NCI-H2227 (cell line): Measurements from ENCODE around the gene SLC14A1.

Experiments used
- DNase-seq: peaks from one replicate; lab custom pipeline; 2025; ENCODE audit not compliant: unreplicated experiment; lab: John Stamatoyannopoulos, UW

SLC14A1 gene

DNA sequence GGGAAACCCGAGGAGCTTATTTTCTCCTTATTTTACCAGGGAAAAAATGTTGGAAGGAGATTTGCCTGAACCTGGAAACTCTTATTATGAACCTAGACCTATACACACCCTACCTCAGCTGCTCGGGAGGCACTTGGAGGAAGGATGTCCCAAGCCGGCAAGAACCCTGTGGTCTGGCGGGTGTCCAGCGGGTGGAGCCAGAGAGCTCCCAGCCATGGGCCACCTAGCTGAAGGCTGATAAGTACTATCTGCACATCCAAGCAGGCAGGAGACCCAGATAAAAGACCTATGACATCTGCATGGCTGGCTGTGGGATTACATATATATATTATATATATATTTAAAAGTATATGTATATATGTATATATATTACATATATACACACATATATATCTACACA lies 1.1 kb upstream of the SLC14A1 start:
- peak; percentile 78 for DNase-seq

DNA sequence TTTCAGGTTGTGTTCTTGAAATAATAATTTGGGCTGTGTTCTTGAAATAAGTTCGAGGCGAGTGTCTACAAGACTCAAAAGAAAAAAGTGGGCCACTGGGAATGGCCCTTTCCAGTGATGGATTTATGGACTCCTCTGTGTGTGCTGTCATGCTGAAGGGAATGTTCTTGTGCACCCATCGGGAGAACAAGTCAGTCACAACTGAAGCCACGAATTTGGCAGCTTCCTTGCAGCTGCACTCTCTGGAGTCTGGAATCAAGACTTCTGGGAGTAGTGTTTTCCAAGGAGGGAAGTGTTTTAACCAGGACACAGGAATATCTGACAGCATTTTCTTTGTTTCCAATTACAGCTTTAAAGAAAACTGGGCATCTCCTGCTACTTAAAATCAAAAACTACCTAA lies 620 bp downstream of the SLC14A1 start:
- DNase-seq: no peak

DNA sequence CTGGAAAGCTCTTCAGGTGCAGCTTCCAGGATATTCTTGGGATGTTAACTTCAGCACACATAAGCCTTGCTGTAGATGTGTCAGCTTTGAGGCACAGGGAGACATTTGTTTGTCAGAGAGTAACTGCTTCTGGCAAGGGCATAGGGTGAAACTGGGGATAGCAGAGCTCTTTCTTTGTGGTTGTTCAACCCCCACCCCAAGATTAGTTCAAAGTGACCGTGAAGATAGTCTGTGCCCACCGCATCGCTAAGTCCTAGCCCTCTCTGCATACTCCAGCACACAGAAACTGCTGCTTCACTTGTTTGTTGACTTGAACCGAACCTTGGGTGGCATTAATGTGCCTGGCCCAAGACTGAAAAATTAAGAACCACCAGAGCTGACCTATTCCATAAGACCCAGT lies 1.4 kb downstream of the SLC14A1 start:
- DNase-seq: no peak

DNA sequence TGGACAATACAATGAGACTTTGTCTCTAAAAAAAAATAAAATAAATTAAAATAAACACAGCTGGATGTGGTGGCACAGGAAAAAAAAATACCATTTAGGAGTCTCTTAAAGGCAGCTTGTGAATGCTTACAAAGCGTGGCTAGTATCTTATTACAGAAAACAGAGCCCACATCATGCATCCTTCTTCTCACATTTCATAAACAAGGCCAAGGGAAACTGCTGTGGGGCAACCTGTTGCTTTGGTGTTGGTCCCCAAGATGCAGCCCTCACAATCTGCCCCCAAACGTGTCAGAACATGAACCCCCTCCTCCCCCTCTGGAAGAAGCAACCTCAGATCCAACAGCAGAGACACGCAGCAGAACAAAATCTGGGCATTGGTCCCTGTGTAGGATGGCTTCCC lies 2.6 kb downstream of the SLC14A1 start:
- no peak for DNase-seq

DNA sequence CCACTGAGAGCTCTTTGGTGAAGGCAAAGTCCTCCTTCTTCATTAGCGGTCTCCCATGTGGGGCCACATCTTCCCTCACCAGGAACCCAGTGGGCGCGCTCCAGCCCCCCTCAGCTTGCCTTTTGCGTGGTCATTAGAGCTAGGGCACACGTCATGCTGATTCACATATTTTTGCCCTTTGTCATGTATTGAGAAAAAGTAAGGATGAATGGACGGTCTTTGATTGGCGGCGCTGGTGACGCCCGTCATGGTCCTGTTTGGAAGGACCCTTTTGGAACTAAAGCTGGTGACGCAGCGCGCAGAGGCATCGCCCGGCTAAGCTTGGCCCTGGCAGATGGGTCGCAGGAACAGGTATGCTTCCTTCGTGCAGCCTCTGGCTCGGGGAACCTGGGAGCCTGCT lies 3.1 kb downstream of the SLC14A1 start:
- DNase-seq: no peak

DNA sequence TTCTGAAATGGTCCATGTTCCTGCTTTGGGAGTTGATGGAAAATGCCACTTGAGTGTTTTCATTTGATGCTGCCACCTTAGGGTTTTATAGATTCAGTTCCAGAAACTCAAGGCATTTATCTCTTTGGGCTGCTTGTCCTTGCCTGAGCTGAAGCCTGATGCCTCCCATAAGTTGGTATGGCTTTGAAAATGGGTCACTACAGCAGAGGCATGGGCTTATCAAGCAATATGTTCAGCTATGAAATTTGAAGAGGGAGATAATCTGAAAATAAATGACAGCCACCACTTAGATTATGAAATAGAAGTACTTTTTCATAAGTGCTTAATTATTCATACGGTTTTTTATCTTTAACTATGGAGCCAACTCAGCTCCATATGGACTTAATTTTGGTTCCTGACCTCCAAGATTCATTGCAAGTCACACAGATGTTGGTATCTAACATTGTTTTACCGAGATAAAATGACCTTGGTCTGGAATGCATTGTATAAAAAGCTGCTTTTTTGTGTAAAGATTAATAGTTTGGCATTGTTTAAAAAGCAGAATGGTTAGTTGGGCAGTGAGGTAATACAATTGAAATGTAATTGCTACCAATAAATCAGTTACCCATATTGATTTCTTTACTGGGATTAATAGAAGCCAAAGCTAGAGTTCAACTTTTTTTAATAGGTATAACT lies 4.5 kb downstream of the SLC14A1 start:
- DNase-seq: no peak

DNA sequence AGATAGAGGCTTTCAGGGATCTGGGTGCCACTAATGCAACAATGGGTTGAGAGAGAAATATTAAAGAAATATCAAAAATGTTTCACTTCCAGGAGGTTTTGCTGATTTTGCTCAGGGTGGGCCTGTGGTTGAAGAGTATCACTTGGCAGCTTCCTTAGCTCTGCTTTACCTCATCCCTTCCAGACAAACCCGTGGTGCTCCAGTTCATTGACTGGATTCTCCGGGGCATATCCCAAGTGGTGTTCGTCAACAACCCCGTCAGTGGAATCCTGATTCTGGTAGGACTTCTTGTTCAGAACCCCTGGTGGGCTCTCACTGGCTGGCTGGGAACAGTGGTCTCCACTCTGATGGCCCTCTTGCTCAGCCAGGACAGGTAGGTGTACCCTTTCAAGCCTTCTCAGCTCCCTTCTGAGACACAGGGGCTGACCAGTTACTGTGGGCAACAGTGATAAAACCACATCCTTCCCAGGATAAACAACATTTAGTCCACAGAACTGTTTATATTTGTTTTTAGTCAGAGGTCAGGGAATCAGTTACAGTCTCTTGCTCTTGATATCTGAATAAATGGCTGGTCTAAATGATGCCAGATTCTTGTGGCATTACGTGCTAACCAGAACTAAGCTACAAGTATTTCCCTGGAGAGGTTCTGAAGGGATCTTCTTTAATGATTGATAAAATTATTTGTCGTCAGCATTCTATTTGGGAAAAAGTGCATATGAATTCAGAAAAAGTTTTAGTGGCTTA lies 7.0 kb downstream of the SLC14A1 start:
- DNase-seq: no peak

DNA sequence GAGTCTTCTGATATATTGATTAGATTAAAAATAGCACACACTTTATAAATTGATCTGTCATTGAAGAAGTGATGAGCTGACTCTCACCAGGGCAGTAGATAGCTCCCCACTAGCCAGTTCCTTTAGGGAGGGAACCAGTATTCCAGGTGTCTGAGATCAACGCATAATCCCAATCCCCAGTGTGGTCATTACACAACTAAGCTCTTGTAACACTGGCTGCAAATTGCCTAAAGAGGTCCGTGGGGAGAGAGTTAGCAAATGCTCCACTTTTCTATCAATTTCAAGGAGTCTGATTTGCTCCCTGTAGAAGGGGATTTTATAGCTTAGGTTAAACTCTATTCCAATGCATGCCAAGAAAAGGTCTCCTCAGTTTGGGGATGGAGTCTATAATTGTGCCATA lies 7.7 kb downstream of the SLC14A1 start:
- no peak for DNase-seq

DNA sequence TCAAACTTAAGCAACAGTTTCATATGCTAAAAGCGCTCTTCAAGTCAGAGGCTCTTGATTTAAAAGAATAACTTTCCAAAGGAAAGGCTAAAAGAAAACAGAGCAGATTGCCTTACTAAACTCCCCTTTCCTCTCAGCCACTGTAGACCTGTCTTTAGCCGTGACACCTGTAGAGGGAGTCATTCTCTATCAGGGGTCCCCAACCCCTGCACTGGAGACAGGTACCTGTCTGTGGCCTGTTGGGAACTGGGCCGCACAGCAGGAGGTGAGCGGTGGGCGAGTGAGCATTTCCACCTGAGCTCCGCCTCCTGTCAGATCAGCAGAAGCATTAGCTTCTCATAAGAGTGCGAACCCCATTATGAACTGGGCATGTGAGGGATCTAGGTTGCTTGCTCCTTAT lies 9.6 kb downstream of the SLC14A1 start:
- DNase-seq: no peak

DNA sequence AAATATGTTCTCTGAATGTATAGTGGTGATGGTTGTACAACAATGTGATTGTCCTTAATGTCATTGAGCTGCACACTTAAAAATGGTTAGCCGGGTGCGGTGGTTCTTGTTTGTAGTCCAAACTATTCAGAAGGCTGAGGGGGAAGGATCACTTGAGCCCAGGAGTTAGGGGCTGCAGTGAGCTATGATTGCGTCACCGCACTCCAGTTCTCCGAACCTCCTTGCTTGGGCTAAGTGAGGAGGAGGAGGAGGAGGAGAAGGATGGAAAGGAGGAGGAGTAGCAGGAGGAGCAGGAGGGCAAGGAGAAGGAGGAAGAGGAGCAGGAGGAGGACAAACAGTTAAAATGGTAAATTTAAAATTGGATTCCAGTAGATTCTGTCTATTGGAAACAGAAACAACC lies 10.5 kb downstream of the SLC14A1 start:
- no peak for DNase-seq

DNA sequence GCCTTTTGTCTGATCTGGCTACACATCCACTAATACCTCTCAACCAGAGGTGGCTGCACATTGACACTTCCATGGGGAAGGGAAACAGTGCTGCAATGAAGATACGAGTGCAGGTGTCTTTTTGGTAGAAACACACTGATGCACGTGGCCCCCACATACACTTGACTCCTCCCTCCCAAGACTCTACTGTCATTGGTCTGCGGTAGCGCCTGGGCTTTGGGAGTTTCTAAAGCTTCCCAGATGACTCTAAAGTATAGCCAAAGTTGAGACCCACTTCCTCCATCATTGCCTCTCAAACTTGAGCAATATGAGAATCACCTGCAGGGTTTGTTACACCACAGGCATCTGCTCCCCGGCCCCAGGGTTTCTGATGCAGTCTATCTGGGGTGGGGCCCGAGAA lies 11.0 kb downstream of the SLC14A1 start:
- no peak for DNase-seq

DNA sequence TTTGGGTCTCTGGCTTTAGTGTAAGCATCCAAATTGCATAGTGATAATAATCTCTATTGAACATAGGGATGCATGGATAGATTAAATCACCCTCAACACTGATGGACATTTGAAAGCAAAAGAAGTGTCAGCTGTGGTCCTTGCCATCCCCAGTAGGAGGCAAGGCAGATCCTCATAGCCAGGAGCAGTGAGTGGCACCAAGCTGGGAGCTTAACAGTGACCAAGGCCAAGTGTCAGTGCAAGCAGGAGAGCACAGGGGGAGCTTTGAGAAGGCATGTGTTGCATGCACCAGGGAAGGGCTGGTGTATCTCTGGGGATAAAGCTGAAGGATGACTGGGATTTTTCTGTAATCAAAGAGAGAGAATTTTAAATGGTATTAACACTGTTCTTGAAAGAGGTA lies 14.7 kb downstream of the SLC14A1 start:
- DNase-seq: no peak

DNA sequence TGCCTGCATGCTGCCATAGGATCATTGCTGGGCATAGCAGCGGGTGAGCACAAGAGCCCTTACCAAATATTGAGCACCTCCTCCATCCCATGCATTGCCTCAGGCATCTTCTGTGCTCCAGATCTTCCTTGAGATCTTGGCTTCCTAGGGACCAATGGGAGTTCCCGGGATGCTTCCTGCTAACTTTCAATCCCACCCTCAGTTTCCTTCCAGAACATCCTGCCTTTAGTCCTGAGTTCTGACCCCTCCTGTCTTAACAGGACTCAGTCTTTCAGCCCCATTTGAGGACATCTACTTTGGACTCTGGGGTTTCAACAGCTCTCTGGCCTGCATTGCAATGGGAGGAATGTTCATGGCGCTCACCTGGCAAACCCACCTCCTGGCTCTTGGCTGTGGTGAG lies 15.3 kb downstream of the SLC14A1 start:
- DNase-seq: no peak

DNA sequence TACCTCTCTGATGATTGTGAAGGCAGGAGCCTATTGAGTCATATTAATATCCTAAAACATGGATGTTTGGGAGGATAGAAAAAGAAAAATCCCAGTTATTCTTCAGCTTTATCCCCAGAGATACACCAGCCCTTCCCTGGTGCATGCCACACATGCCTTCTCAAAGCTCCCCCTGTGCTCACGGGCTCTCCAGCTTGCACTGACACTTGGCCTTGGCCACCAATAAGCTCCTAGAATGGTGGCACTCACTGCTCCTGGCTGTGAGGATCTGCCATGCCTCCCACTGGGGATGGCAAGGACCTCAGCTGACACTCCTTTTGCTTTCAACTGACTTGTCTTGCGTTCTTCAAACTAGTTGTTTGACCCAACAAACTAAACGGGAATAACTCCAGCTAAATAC lies 15.9 kb downstream of the SLC14A1 start:
- DNase-seq: no peak

DNA sequence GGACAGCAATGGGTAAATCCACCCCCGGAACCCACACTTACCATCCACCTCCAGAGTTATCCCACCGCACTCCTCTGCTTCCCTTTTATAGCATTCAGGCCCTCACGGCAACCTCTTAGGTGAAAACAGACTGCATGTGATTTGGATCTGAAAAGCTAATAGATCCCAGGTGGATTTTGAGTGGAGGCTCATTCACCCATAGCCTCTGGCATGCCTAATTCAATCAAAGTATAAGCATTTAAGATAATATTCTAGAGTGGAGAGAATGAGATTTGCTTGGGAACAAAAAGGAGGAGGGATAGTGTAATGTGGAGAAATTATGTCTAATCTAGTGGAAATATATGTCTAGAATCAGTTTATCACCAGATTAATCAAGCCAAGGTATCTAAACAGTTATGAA lies 17.1 kb downstream of the SLC14A1 start:
- no peak for DNase-seq

DNA sequence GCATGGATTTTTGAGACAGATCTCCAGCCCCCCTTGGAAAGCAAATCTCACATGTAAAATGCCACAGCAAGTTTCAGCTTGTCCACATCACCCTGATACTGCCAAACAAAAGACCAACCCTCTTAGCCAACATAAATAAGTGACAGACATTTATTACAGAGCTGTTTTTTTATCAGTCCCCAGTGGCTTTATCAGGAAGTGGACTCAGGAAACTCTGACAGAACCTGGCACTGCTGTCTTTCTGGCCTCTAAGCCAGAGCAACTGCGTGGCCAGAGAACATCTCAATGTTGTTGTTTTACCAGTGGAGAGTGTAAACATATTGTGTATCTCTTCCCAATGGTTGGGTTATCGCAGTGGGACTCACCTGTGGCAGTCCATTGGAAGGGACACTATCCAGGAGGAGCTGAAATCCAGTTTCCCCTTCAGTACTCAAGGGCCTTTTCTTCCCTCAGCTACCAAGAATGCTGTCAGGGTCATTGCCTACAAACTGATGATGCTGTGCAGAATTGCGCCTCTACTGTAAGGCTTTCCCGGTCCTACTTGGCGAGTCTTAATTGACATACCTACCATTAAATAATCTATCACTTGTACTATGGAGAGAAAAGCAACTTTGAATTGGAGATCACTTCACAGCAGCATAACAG lies 22.0 kb downstream of the SLC14A1 start:
- DNase-seq: no peak

DNA sequence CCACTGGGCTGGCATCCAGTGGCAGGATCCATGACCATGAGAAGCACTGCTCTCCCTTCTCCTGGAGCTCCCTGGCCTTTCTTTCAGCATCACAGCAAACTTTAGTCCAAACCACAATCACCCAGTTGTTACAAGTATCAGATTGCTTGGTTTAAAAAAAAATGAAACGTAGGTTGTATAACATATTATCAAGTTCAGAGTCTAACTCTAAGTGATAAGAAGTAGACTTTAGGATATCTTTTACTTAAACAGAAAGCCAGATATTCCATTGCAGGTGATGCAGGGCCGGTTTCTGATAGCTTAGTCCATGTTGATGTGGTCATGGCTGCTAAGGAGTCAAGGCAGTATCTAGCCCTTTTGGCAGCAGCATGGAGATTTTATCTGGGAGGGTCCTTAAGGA lies 24.5 kb downstream of the SLC14A1 start:
- DNase-seq: no peak

DNA sequence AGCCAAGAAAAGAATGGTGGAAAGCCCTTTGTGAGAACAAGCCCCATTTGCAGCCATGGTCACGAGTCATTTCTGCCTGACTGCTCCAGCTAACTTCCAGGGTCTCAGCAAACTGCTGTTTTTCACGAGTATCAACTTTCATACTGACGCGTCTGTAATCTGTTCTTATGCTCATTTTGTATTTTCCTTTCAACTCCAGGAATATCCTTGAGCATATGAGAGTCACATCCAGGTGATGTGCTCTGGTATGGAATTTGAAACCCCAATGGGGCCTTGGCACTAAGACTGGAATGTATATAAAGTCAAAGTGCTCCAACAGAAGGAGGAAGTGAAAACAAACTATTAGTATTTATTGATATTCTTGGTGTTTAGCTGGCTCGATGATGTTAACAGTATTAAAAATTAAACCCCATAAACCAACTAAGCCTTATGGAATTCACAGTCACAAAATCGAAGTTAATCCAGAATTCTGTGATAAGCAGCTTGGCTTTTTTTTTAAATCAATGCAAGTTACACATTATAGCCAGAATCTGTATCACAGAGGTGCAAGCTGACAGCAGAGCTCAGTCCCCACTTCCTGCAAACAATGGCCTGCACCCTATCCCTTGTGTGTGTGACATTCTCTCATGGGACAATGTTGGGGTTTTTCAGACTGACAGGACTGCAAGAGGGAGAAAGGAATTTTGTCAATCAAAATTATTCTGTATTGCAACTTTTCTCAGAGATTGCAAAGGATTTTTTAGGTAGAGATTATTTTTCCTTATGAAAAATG lies 26.1 kb downstream of the SLC14A1 start:
- no peak for DNase-seq

DNA sequence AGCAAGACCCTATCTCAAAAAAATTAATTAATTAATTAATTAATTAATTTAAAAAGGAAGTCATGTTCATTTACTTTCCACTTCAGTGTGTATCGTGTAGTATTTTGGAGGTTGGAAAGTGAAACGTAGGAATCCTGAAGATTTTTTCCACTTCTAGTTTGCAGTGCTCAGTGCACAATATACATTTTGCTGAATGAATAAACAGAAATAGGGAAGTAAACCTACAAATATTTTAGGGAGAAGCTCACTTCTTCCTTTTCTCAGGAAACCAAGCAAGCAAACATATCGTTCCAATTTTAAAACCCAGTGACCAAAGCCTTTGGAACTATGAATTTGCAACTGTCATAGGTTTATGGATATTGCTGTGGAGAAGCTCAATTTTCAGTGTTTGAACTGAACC lies 27.8 kb downstream of the SLC14A1 start:
- no peak for DNase-seq

DNA sequence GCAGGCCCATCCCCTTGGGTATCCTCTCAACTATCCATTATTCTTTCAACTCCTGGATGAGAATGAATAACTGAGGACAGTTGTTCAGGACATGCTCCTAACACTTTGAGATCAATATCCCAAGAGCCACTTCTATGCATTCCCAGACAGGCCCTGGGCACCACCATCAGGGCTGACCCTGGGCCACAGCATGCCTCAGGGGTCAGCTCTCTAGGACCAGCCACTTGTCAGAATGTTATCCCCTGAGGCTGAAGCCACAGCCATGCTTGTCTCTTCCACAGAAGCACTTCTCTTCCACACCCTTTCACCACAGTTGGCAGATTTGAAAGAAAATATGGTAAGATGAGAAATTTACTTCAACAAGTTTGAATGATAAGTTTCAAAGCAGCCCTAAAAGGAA lies 28.7 kb downstream of the SLC14A1 start:
- no peak for DNase-seq

DNA sequence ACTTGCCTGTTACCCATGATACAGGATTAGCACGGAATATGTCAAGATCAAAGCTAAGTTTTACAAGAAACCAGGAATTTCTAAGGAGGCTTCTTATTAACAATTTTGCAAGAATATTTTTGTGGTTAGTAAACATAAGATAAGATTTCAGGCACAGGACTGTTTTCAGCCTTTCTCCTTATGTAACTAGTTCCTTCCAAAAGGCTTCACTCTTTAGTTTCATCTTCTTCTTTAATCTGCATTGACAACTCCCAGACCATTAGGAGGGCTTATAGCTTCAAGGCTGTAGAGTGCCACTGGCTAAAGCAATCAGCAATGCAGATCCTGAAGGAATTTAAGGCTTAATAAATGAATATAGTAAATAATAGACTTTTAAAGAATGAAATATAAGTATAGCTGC lies 29.3 kb downstream of the SLC14A1 start:
- no peak for DNase-seq

DNA sequence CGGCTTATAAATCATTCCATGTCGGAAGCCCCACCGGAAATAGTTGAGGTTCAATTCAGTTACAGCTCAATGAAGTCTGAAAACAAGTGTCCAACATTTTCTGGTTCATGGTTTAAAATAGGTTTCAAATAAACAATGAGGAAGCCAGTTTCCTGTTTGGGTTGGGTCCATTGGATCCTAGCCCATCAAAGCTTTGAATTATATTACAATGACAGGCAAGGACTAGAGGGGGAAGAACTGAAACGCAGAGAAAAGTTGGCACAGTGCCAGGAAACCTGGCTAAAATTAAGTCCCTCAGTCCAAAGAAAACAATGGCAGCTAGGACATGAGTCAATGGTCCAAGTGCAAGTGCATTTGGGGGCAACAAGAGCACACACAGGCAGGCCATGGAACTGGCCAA lies 32.0 kb downstream of the SLC14A1 start:
- no peak for DNase-seq
